NCI-H1048 (cell line): ENCODE results near the gene TRIM17.

Source experiments
- DNase-seq: peaks from one replicate; lab custom pipeline; 2025; lab: John Stamatoyannopoulos, UW

The TRIM17 gene

DNA sequence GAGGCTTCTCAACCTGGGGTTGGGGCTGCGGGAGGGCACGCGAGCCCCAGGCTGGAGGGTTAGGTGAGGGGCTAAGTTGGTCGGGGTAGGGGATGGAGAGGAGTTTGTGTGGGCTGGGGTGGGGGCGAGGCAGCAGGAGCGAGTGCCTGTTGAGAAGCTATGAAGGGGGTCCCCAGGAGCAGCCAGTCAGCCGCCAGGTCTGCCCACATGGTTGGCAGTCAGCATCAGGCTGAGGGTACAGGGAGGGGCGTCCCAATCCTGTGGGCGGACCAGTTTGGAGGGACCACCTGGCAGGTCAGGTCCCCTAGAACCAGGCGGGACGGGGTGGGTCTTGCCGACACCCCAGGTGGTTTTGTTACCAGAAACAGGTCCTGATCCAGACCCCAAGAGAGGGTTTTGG lies 400 bp upstream of the TRIM17 start:
- DNase-seq, result no peak

DNA sequence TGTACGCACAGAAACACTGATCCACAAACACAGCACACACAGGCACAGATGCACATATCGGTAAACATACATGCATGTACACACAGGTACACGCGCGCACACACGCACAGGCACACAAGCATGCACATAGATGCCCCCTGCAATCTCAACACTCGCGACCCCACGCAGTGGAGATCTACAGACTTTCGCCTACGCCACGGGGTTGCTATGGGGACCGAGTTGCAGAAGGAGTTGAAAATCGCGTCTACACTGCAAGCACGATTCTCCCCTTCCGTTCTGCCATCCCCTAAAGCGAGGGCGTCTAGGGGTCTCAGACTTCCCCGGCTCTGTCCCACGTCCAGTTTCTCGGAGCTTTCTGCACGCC lies 826 bp downstream of the TRIM17 start:
- DNase-seq, result no peak

- no peak for DNase-seq
These were observed 1.4 kb downstream of the TRIM17 start for GRCh38 chr1:228415221-228415620.

DNA sequence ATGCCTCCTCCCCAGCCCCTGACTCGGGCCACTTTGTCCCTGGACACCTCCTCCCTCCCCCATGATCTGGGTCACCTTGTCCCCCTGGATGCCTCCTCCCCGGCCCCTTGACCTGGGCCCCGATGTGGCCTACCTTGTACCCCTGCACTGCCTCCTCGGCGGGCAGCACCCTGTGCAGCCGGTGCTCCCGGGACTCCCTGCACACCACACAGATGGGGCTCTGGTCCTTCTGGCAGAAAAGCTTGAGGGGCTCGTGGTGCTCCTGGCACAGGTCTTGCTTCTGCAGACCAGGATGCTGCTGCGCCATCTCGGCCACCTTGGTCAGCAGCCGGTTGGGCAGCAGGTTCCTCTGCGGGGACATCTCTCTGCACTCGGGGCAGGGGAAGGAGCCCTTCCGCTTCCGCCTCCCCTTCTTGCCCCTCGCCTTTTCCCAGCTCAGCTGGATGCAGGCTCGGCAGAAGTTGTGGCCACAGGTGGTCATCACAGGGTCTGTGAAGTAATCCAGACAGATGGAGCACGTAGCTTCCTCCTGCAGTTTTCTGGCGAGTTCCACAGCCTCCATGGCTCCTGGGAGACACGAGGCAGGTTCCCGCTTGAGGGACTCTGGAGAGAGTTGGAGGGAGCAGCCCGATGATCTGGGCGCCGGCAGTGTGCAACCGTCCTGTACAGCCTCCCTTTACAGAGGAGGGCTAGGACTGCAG lies 2.0 kb downstream of the TRIM17 start:
- no peak for DNase-seq

DNA sequence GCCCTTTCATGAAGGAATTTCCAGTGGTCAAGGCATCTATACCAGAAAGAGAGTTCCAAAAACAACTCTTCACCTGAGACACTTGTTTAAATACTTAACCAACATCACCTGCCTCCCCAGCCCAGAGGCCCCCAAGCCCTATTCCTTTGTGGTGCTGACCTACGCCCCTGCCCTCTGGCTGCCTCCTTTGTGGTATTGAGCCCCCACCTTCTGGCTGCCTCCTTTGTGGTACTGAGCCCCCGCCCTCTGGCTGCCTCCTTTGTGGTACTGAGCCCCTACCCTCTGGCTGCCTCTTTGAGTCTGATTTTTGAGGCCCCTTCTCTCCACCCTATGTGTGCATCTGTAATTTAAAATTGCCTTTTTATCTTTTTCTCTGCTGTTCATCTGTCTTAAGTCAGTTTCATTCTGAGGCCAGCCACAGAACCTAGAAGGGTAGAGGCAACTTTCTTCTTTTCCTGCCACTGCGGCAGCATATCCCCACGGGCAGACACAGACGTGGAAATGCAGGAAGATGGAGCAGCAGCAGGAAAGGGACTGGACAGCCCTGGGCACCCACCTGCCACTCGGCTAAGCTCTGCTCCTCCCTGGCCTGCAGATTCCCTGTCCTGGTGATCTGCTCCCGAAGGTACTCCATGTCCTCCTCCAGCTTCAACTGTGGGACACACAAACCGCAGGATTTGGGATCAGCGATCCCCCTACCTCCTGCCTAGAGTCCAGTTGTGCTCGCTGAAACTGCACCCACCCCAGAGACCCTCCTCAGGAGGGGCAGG lies 3.2 kb downstream of the TRIM17 start:
- no peak for DNase-seq

DNA sequence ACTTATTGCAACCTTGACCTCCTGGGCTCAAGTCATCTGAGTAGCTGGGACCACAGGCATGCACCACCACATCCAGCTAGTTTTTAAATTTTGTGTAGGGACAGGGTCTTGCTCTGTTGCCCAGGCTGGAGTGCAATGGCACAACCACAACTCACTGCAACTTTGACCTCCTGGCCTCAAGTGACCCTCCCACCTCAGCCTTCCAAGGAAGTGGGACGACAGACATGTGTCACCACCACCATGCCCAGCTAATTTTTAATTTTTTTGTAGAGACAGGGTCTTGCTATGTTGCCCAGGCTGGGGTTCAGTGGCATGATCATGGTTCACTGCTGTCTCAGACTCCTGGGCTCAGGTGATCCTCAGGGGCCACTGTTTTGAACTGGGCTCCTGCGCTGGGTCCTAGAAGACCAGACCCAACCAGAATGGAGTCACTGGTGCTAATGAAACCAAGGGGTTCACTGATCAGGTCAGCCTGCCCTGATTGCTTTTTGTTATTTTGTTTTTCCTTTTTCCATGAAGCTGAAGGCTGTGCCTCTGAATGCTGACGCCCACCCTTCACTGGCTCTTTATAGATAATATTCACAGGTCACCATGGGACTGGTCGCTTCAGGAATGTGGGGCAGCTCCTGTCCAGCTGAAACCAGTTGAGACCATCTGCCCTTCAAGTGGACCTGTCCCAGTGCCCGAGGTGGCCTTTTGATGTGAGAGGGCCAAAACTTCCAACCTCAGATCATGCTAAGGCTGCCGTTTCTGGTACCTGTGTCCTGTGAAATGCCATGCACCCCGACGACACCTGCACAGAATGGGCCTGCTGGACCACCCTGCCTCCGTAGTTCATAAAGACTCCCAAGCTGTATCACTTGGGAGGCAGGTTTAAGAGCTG lies 4.9 kb downstream of the TRIM17 start:
- DNase-seq, result no peak

GRCh38 chr1:228411121-228411520 lies 5.5 kb downstream of the TRIM17 start:
- DNase-seq, result no peak

- no peak for DNase-seq
These were observed 6.0 kb downstream of the TRIM17 start for GRCh38 chr1:228410671-228411070.

DNA sequence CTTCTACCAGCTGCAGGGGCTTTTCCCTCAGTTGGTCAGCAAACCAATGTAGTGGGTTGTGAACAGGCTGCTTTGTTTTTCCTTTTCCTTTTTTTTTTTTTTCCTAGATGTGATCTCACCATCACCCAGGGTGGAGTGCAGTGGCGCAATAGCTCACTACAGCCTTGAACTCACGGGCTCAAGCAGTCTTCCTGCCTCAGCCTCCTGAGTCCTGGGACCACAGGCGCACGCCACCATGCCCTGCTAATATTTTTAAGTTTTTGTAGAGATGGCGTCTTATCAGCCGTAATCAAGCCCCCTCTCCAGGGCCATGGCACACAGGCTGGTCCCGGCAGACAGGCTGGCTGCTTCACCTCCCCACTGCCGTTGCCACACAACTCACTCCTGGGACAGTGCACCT lies 6.6 kb downstream of the TRIM17 start:
- no peak for DNase-seq

DNA sequence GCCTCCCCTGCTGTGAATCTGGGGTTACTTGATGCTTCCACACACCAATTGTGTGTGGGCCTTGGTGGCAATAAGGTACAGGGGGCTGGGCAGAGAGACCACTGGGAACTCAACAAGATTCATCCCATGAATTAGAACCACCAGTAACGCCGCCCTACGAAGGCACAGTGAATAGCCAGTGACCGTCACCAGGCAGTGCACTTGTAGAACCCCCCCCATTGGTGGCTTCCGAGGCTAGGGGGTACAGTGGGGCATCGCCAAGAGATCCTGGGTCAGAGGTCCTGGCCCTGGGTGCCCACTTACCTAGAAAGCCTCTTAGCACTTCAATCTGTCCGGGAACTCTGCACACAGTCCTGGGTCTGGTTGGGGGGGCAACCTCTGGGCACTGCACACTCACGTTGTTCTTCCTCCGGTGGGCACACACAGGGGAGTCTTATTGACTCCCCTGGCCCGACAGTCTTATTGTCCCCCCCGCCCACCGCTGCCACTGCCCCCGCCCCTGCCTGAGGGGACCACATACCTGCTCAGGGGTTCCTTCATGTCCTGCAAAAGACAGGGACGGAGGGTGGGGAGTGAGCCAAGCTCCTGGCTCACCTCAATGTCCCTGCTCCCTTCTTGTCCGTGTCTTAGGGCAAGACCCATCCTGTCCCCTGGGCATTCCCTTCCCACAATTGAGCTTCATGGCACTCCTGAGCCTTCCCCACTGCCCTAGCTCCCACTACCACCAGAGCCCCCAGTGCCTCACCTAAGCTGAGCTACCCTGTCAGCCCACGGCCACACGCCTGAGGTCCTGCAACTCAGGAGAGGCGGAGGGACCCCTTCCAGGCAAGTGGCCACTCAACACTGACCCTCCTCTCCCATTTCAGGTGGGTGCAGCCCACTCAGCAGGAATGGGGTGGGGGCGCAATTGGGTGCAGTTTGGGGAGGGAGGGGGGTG lies 7.5 kb downstream of the TRIM17 start:
- DNase-seq, result no peak

- no peak for DNase-seq
These were observed 8.4 kb downstream of the TRIM17 start for GRCh38 chr1:228408041-228408868.

DNA sequence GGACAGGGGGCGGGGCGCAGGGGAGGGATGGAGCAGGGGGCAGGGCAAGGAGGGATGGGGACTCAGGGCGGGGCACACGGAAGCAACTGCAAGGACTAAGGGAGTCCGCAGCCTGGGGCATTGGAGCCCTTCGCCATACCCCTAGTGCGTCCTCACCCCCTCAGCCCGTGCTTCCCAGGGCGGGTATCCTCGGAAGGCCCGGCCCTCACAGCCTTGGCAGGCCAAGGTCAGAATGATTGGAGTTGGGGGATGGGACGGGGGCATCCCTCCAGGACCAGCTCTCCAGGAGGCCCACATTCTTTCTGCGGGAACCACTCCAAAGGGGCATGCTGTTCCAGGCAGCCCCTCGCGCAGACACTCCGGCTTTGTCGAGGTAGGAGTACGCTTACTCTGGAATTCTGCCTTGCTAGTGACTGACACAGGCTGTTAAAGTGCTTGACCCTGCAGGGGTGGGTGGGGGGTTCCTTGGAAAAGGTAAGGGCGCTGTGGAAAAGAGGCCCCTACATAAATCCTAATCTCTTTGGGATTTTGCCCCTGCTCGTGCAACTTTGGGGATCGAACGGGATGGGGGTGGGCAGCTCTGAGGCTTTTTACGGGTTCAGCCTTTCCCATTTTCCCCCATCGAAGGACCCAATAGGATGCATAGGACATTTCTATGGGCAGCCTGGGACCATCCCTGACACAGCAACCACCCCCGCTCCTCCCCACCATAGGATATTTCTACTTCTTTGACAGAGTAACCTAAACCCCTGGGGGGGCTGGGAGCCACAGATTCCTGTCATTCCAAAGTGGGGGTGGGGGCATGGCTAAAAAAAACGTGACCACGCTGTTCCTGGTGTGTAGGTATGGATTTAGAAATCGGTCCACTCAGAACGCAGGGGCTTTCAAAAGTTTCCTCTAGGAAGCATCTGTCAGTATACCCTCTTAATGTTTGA lies 9.3 kb downstream of the TRIM17 start:
- no peak for DNase-seq

DNA sequence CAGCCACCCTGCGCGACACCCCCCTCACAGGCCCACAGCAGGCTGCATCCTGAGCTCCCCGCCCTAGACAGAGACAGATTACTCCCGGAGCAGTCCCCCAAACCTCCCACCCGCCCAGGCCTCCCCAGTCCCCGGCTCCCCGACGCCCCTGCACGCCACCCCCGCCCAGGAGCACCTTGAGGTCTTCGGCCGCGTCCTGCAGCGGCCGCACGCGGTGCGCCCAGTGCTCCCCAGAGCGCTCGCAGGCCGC lies 10.8 kb downstream of the TRIM17 start:
- no peak for DNase-seq

- DNase-seq, result no peak
These were observed 11.3 kb downstream of the TRIM17 start for GRCh38 chr1:228405200-228405978.

GRCh38 chr1:228404107-228404720 lies 12.4 kb downstream of the TRIM17 start:
- DNase-seq, result no peak

GRCh38 chr1:228403231-228403631 lies 13.4 kb downstream of the TRIM17 start:
- DNase-seq, result no peak

DNA sequence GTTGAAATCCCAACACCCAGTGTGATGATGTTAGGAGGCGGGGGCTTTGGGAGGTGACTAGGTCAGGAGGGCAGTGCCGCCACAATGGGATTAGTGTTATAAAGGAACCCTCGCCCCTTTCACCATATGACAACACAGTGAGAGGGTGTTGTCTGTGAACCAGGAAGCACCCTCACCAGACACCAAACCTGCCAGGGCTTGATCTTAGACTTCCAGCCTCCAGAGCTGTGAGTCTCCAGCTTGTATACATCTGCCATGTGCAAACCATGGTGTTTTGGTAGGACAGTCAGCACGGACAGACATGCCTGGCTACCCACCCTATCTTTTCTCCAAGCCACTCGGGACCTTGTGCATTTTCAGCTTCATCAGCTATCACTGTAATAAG lies 14.0 kb downstream of the TRIM17 start:
- no peak for DNase-seq

GRCh38 chr1:228401782-228402640 lies 14.7 kb downstream of the TRIM17 start:
- DNase-seq, result no peak
